ENCODE results near the gene TSHZ2.
"Not testable (repeated sequence)": the region's sequence is repeated elsewhere in the genome, so short reads cannot be mapped to it uniquely, and the experiment has no call there.

TSHZ2 gene

DNA sequence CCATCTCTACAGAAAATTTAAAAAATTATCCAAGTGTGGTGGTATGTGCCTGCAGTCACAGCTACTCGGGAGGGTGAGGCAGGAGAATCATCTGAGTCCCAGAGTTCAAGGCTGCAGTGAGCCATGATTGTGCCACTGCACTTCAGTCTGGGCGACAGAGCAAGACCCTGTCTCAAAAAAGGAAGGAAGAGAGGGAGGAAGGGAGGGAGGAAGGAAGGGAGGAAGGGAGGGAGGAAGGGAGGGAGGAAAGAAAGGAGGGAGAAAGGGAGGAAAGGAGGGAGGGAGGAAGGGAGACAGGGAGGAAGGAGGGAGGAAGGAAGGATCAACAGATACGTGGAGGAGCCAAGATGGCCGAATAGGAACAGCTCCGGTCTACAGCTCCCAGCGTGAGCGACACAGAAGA, 531.4 kb downstream of the TSHZ2 start:
- TF ChIP-seq, protein P1, sequence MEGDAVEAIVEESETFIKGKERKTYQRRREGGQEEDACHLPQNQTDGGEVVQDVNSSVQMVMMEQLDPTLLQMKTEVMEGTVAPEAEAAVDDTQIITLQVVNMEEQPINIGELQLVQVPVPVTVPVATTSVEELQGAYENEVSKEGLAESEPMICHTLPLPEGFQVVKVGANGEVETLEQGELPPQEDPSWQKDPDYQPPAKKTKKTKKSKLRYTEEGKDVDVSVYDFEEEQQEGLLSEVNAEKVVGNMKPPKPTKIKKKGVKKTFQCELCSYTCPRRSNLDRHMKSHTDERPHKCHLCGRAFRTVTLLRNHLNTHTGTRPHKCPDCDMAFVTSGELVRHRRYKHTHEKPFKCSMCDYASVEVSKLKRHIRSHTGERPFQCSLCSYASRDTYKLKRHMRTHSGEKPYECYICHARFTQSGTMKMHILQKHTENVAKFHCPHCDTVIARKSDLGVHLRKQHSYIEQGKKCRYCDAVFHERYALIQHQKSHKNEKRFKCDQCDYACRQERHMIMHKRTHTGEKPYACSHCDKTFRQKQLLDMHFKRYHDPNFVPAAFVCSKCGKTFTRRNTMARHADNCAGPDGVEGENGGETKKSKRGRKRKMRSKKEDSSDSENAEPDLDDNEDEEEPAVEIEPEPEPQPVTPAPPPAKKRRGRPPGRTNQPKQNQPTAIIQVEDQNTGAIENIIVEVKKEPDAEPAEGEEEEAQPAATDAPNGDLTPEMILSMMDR (IDR thresholded peaks at IDR 0.05; ENCODE audit: low read depth, low read length, missing control alignments), result no peak
- no peak overlapping the region for H3K4me3 ChIP-seq (ENCODE audit: low read depth, low read length)
- DNase-seq (ENCODE audit: low read depth), result no peak

- H3K4me3 ChIP-seq (ENCODE audit: low read depth, low read length); DNase-seq (ENCODE audit: low read depth): not testable (repeated sequence)
Observed at GRCh38 chr20:53504106-53504505, 531.9 kb downstream of the TSHZ2 start.

- TF ChIP-seq, protein P1 (IDR thresholded peaks at IDR 0.05; ENCODE audit: low read depth, low read length, missing control alignments), result no peak
- H3K4me3 ChIP-seq (ENCODE audit: low read depth, low read length), result no peak overlapping the region
- no peak for DNase-seq (ENCODE audit: low read depth)
Observed at GRCh38 chr20:53510262-53510661, 538.1 kb downstream of the TSHZ2 start.

- DNase-seq (ENCODE audit: low read depth), result no peak
- H3K4me3 ChIP-seq (ENCODE audit: low read depth, low read length), result no peak overlapping the region
- TF ChIP-seq, protein P1 (IDR thresholded peaks at IDR 0.05; ENCODE audit: low read depth, low read length, missing control alignments), result no peak
Observed at GRCh38 chr20:53510704-53511103, 538.5 kb downstream of the TSHZ2 start.

DNA sequence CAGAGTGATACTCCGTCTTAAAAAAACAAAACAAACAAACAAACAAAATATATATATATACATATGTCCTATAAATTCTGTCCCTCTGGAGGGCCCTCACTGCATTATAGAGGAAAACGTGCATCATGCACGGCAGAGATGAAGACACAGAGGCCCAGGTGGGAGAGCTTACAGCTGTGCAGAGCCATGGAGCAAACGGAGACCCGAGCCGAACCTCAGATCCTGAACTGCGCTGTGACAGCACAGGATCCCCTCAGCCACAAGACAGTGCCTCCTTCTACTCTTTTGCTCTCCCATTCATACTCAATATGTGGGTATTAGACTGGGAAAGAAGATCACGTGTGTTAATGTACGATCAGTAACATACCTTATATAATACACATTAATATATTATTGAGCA, 539.9 kb downstream of the TSHZ2 start:
- H3K4me3 ChIP-seq (ENCODE audit: low read depth, low read length), result no peak overlapping the region
- no peak for DNase-seq (ENCODE audit: low read depth)
- TF ChIP-seq, protein P1 (IDR thresholded peaks at IDR 0.05; ENCODE audit: low read depth, low read length, missing control alignments), result no peak

GRCh38 chr20:53513168-53513488, 541.0 kb downstream of the TSHZ2 start:
- no peak for DNase-seq (ENCODE audit: low read depth)
- TF ChIP-seq, protein P1 (IDR thresholded peaks at IDR 0.05; ENCODE audit: low read depth, low read length, missing control alignments), result no peak
- no peak overlapping the region for H3K4me3 ChIP-seq (ENCODE audit: low read depth, low read length)

DNA sequence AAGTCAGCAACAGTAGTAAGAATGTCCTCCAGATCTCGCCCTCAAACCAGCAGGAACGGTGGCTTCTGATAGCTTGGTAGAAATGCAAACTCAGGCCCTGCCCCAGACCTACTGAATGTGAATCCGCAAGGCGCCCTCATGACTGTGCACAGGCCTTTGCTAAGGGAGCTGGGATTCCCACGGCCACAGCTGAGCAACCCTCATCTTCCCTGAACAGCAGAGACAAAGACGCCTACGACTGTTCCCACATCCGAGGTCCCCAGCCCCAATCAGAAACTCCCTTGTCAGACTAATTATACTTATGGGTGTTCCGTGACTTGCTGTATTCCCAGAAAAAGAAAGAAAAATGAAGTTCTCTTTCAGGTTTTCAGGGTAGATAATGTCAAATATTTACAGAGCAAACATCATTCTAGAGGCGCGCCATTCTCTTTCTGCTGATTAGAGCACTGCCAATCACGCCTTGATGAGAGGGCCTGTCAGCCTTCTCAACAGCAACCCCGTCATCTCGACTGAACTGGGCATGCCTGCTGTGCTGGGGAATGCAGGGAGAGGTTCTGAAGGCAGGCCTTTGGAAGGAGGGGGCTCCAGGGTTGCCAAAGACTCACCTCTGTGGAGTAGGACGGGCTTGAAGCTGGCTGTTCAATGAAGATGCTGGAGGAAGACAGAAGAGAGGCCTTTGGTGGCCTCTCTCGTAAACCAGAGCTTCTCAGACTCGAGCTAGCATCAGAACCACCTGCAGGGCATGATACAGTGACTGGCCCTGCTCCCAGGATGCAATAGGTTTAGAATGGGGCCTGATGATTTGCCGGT, 541.5 kb downstream of the TSHZ2 start:
- no peak for DNase-seq (ENCODE audit: low read depth)
- TF ChIP-seq, protein P1 (IDR thresholded peaks at IDR 0.05; ENCODE audit: low read depth, low read length, missing control alignments), result no peak
- H3K4me3 ChIP-seq (ENCODE audit: low read depth, low read length), result no peak overlapping the region

Data from GM12864 (cell line).